ENCODE data around the gene LPIN2. TPM values are rescaled to one million over a fixed set of nuclear protein-coding genes. Genes with fewer than 3 reads are reported as not detected.

Gene LPIN2
- total and polyA plus RNA-seq, 7 donors = 1.5 to 5.2 (median 4.4) TPM

GRCh38 chr18:2984703-2985261, 28.2 kb downstream of the LPIN2 start:
- Histone ChIP-seq H3K27me3 (ENCODE audit: insufficient read depth in 3 of 3, low read length in 2 of 3) (no peaks in the 10 kb centered on the region), H3K4me1 (peaks cover 18% of the 10 kb centered on the region), H3K9me3 (no peaks in the 10 kb centered on the region), H3K4me3 (no peak overlapping the region), H3K27ac (no peak overlapping the region), H3K36me3 (ENCODE audit: insufficient read depth in 1 of 2, low read depth in 1 of 2) (no peaks in the 10 kb centered on the region)
- no peak for TF ChIP-seq CTCF (IDR thresholded peaks at IDR 0.05)
- 89 to 92% (median 90%) methylated on average over 2 of the region's 2 CpGs for WGBS, 3 donors
- intact Hi-C loops (cut with DNase I) = loop anchor here in 1 of 2 donors (5.0 kb wide), 1 partner anchor 52 kb away; no protein-coding TSS in a partner anchor
- no peak for DNase-seq
- ATAC-seq = no peak

GRCh38 chr18:2984091-2984490, 28.9 kb downstream of the LPIN2 start:
- intact Hi-C loops (cut with DNase I) = no loop called here
- TF ChIP-seq CTCF (IDR thresholded peaks at IDR 0.05) = no peak
- peaks cover 18% of the 10 kb centered on the region for H3K4me1 ChIP-seq
- H3K27ac ChIP-seq = no peak overlapping the region
- ATAC-seq (no peak), DNase-seq (no peak)
- no peaks in the 10 kb centered on the region for H3K9me3 ChIP-seq
- no peak overlapping the region for H3K4me3 ChIP-seq
- WGBS, 3 donors = 95 to 98% (median 96%) methylated on average over 3 of the region's 3 CpGs
- no peaks in the 10 kb centered on the region for H3K36me3 ChIP-seq (ENCODE audit: insufficient read depth in 1 of 2, low read depth in 1 of 2)
- no peaks in the 10 kb centered on the region for H3K27me3 ChIP-seq (ENCODE audit: insufficient read depth in 3 of 3, low read length in 2 of 3)

GRCh38 chr18:2983296-2983695, 29.6 kb downstream of the LPIN2 start:
- Histone ChIP-seq H3K9me3 (no peaks in the 10 kb centered on the region), H3K4me1 (peaks cover 18% of the 10 kb centered on the region), H3K27ac (no peak overlapping the region), H3K4me3 (no peak overlapping the region), H3K27me3 (ENCODE audit: insufficient read depth in 3 of 3, low read length in 2 of 3) (no peaks in the 10 kb centered on the region), H3K36me3 (ENCODE audit: insufficient read depth in 1 of 2, low read depth in 1 of 2) (no peaks in the 10 kb centered on the region)
- ATAC-seq = no peak
- intact Hi-C loops (cut with DNase I) = no loop called here
- 81 to 84% (median 83%) methylated on average over 2 of the region's 2 CpGs for WGBS, 3 donors
- TF ChIP-seq CTCF (IDR thresholded peaks at IDR 0.05) = no peak
- no peak for DNase-seq

GRCh38 chr18:2982452-2983269, 30.3 kb downstream of the LPIN2 start:
- no peaks in the 10 kb centered on the region for H3K27me3 ChIP-seq (ENCODE audit: insufficient read depth in 3 of 3, low read length in 2 of 3)
- DNase-seq (no peak), ATAC-seq (no peak)
- H3K36me3 ChIP-seq (ENCODE audit: insufficient read depth in 1 of 2, low read depth in 1 of 2) = no peaks in the 10 kb centered on the region
- H3K9me3 ChIP-seq = no peaks in the 10 kb centered on the region
- intact Hi-C loops (cut with DNase I) = no loop called here
- no peak for TF ChIP-seq CTCF (IDR thresholded peaks at IDR 0.05)
- 77 to 84% (median 83%) methylated on average over 2 of the region's 2 CpGs for WGBS, 3 donors
- no peak overlapping the region for H3K27ac ChIP-seq
- no peak overlapping the region for H3K4me3 ChIP-seq
- H3K4me1 ChIP-seq = peaks cover 18% of the 10 kb centered on the region
